Cardiac septum (tissue), 1 donor: Measurements from ENCODE around the gene DOCK9. TPM values are rescaled to one million over a fixed set of nuclear protein-coding genes. Genes with fewer than 3 reads are reported as not detected.

Source experiments
- DNase-seq: peaks from one replicate; pipeline ENCODE4 v3.0.0-alpha.2; 2020; ENCODE audit warnings: low spot score
- intact Hi-C: fragments of 100-400 bp; cut with DNase I; formaldehyde crosslinking; loops from one replicate; pipeline ENCODE4 v1.14.0; 2022
- total RNA-seq: library from RNA; stranded (reverse); fragmentation: NEBNext Ultra II Directional; extraction: Animal tissue kit (Norgen Biotek cat#: 25700); gene quantifications from one replicate; pipeline ENCODE4 v1.2.1, GENCODE V29; 2021
- donor health status: DM: no; HTN: no; CAD: no.

DOCK9 gene
- total RNA-seq, 1 donor from 2014 or later, result 30.6 TPM

DNA sequence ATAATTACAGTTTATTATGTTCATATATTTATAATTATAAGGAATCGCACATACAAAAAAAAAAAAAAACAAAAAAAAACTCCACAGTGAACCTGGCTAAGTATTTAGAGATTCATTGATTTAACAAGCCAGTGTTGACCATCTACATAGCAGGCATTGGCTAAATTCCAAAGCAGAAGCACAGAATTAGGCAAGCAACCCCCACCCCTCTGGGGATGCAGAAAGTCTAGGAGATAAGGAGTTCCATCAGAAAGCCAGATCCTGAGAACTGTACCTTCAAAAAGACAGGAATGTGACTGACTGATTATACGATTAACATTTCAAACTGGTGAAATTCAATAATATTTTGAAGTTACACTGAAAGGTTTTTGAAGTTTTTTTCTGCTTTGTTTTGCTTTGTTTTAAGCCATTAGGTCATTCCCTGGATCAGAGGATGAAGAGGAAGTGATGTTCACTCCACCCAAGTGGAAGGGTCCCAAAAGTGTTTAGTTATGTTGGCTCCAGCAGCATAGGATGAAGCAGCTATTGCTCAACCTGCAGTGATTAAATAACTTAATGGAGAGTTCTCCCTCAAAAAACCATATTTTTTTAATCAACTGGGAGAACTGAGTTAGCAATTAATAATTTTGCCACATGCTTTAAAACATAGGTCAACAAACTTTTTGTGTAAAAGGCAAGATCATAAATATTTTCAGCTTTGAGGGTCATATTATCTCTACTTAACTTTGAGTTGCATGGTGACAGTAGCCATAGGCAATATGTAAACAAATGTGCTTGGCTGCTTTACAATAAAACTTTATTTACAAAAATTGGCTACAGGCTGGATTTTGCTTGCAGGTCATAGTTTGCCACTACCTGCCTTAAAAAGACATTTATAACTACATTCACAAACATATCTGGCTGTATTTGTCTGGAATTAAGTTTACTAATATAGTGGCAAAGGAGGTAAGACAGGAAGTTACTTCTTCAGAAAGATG is 49.6 kb downstream of the DOCK9 start:
- no peak for DNase-seq
- intact Hi-C loops, result no loop called here

DNA sequence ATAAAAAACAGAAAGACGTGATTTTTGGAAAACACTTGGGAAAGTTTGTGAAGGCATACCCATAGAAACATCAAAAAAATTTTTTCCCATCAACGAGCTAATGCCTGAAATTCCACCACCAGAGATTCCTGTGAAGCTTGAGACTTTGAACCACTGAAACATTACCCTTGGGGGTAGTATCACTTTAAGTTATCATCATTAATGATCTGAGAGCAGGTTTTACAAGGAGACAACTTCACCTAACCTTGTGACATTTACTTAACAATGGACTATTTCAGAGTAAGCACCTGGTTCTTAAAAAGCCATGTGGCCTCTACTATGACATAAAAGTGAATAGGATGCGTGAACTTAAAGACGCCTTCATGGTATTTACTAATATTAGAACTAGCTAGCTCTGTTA is 51.9 kb downstream of the DOCK9 start:
- no peak for DNase-seq
- intact Hi-C loops, result no loop called here

DNA sequence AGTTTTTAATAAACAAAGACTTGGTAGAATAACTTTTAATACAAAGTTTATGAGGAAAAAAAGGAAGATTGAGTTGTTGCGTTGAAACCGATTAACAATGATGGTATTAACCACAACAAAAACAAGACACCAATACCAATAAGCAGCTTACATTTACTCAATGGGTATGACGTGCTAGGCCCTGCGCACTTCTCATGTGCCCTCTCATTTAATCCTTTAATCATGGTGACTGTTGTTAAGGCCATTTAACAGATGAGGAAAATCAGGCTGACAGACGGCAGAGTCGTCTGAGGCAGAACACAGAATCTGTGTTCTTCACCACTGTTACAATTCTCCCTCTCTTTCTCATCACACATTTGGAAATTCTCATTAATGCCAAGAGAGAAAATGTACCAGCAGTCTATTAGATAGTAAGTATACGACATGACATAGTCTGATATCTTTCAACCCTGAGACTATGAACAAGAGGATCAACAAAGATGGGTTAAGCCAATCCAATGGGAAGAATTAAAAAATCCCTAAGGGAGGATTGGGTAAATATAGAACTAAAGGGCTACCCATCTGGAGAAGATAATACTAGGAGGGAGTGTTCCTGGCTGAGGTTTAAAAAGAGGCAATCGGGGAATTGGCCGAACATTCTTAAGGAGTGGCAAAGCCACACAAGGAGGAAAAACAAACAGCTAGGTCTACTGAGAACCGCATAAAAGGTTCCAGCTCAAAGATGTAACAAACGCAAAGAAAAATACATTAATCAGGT is 54.0 kb downstream of the DOCK9 start:
- no peak for DNase-seq
- intact Hi-C loops, result no loop called here

- no peak for DNase-seq
- intact Hi-C loops, result no loop called here
Measured at GRCh38 chr13:98922306-98922705, 55.6 kb downstream of the DOCK9 start.

DNA sequence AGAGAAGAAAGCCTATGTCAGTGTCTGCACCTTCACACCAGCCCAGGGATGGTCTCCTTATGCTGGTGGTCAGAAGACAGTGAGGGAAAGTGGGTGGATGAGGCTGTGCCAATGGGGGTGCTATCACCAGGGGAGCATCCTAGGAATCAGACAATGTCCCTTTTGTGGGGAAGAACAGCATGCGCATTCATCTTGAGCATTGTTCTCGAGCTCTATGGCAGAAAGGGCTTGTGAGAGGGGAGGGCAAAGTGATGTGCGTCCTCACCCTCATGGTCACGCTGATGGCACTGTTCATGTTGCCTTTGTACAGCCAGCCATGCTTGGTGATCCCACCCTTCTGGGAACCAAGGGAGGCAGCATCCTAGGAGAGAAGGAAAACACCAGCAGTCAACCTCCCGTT is 56.1 kb downstream of the DOCK9 start:
- intact Hi-C loops, result no loop called here
- DNase-seq, result no peak

DNA sequence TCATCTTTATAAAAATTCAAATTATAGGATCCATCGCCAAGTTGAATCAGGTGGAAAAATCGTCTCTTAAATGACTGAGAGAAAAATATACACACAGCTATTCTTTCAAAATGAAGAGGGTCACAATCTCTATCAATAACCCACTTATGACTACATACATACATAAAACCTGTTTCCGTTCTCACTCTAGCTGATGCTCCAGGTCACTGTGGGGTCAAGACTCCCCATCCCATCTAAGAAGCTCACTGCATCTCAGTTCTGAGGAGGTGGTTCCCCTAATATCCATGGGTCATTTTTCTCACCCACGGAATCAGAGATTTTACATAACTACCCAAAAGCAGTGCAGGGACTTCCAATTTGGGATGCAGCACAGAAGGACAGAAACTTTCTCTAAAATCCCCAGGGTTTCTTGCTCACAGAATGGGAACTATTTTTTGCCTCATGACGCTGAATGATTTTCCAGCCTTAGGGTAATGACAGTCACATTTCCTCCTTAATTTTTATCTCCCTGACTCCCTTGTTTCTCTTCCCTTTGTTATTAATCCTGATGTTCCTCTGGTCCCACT is 56.8 kb downstream of the DOCK9 start:
- intact Hi-C loops, result no loop called here
- no peak for DNase-seq

GRCh38 chr13:98919566-98919965 is 58.3 kb downstream of the DOCK9 start:
- DNase-seq, result no peak
- intact Hi-C loops, result no loop called here

GRCh38 chr13:98918771-98919170 is 59.1 kb downstream of the DOCK9 start:
- intact Hi-C loops, result no loop called here
- no peak for DNase-seq

DNA sequence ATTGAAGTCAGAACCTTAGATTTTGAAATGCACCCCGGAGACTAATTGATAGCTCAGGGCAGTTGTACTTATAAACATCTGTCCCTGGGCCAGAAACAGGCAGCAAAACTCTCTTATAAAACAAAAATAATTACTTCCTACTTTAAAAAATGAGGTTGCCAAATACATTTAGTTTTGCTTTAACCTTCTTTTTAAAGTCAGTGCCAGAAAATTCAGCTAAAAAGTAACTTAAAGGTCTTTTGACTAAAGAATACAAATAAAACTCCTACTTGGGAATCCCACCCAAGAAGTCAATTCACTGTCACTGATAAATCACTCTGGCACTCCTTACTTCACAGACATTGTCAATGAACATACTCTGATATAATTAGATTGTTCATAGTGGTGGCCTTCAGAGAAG is 60.7 kb downstream of the DOCK9 start:
- intact Hi-C loops, result no loop called here
- no peak for DNase-seq

DNA sequence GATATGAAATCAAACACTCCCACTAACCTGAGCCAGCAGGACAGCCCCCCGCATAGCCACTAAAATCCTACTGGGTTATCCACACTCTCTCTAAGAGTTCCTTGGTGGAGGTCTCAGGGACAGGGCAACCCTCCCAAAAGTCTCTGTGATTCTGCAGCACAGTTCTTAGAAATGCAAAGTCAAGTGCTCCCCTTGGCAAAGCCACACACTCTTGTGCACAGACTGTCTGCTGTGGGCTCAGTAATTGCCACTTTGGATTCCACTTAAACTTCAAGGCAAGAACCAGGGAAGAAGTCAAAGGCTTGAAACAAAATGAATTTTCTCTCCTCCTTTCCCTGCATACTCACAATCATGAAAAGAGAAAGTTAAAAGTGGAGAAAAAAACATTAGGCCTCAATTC is 61.5 kb downstream of the DOCK9 start:
- intact Hi-C loops, result no loop called here

DNA sequence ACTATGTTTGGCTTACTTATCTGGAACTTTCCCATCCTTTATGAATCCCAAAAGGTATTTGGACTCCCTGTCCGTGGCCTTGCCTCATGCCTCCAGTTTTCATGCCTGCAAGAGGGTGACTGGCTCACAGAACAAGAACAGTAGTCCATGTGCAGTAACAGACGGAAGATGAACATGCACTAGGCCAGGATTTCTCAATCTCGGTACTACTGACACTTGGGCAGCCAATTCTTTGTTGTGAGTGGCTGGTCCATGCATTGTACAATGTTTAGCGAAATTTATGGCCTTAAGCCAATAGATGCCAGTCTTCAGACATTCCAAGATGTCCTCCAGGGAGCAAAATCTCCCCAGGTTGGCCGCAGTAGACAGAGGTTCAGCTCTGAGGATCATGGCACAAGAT is 61.9 kb downstream of the DOCK9 start:
- DNase-seq, result no peak
- intact Hi-C loops, result no loop called here

More for the DNA sequence above, 61.5 kb downstream of the DOCK9 start:
- no peak for DNase-seq

GRCh38 chr13:98915563-98915962 is 62.3 kb downstream of the DOCK9 start:
- no peak for DNase-seq
- intact Hi-C loops, result no loop called here

GRCh38 chr13:98913741-98914140 is 64.1 kb downstream of the DOCK9 start:
- intact Hi-C loops, result no loop called here
- DNase-seq, result no peak

- intact Hi-C loops, result no loop called here
- no peak for DNase-seq
Measured at GRCh38 chr13:98912846-98913245, 65.0 kb downstream of the DOCK9 start.

GRCh38 chr13:98910501-98910951 is 67.3 kb downstream of the DOCK9 start:
- intact Hi-C loops, result loop anchor here (2.0 kb wide), 1 partner anchor 62 kb away; no protein-coding TSS in a partner anchor
- DNase-seq, result no peak

GRCh38 chr13:98909016-98909415 is 68.8 kb downstream of the DOCK9 start:
- DNase-seq, result no peak
- intact Hi-C loops, result no loop called here

GRCh38 chr13:98906746-98907502 is 70.9 kb downstream of the DOCK9 start:
- intact Hi-C loops, result no loop called here
- no peak for DNase-seq

DNA sequence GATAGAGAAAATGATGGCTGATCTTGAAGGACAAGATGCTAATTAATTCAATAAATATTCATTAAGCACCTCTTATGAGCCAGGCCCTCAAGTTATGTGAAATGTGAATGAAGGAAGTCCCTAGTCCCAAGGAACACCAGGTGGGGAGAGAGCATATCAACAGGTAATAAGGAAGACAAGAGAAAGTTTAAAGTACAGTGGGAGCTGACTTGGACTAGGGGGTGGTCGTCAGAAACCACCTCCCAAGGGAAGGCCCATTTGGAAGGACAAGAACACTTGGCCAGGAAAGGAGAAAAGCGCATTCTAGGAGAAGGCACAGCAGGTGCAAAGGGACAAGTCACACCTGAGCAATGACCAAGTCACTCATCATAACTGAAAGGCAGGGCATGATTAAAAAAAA is 72.7 kb downstream of the DOCK9 start:
- no peak for DNase-seq
- intact Hi-C loops, result no loop called here

GRCh38 chr13:98900442-98900841 is 77.4 kb downstream of the DOCK9 start:
- intact Hi-C loops, result no loop called here
- DNase-seq, result no peak

GRCh38 chr13:98897706-98898105 is 80.2 kb downstream of the DOCK9 start:
- no peak for DNase-seq
- intact Hi-C loops, result no loop called here
